Mesothelial cell of epicardium (in vitro differentiated cells): ENCODE measurements around the gene RPL11. TPM values are rescaled to one million over a fixed set of nuclear protein-coding genes. Genes with fewer than 3 reads are reported as not detected.

ENCODE experiments used
- DNase-seq, 2 experiments: peaks; one replicate each; pipeline ENCODE4 v3.0.0; 2021; ENCODE audit warnings: low spot score in 2 of 2; ENCODE audit not compliant: unreplicated experiment in 2 of 2
- H3K27ac Mint-ChIP-seq: 2 replicates; pipeline ENCODE4 v1.8.0; 2021; ENCODE audit warnings: mixed read lengths
- H3K27me3 Mint-ChIP-seq: 2 replicates; pipeline ENCODE4 v1.8.0; 2021; ENCODE audit warnings: low read depth, mixed read lengths
- H3K36me3 Mint-ChIP-seq: 2 replicates; pipeline ENCODE4 v1.8.0; 2021; ENCODE audit warnings: mixed read lengths
- H3K4me1 Mint-ChIP-seq: 2 replicates; pipeline ENCODE4 v1.8.0; 2021; ENCODE audit warnings: mixed read lengths
- H3K4me3 Mint-ChIP-seq: 2 replicates; pipeline ENCODE4 v1.8.0; 2021; ENCODE audit warnings: mild to moderate bottlenecking, moderate library complexity, mixed read lengths
- H3K9me3 Mint-ChIP-seq: 2 replicates; pipeline ENCODE4 v1.8.0; 2021; ENCODE audit warnings: mixed read lengths
- total RNA-seq: library from RNA; stranded (reverse); gene quantifications from 3 replicates; pipeline ENCODE4 v1.2.1, GENCODE V29; 2021
- TF ChIP-seq, protein P1 (sequence below): fragments of 200-600 bp; sonication (generic); IDR thresholded peaks from one replicate; pipeline ENCODE4 v1.5.0; 2021; ENCODE audit warnings: antibody characterized with exemption; ENCODE audit not compliant: unreplicated experiment

The RPL11 gene
- total RNA-seq, 1 donor from 2014 or later: 1,158 TPM

GRCh38 chr1:23692308-23692871 lies 784 bp downstream of the RPL11 start:
- TF ChIP-seq, protein P1, sequence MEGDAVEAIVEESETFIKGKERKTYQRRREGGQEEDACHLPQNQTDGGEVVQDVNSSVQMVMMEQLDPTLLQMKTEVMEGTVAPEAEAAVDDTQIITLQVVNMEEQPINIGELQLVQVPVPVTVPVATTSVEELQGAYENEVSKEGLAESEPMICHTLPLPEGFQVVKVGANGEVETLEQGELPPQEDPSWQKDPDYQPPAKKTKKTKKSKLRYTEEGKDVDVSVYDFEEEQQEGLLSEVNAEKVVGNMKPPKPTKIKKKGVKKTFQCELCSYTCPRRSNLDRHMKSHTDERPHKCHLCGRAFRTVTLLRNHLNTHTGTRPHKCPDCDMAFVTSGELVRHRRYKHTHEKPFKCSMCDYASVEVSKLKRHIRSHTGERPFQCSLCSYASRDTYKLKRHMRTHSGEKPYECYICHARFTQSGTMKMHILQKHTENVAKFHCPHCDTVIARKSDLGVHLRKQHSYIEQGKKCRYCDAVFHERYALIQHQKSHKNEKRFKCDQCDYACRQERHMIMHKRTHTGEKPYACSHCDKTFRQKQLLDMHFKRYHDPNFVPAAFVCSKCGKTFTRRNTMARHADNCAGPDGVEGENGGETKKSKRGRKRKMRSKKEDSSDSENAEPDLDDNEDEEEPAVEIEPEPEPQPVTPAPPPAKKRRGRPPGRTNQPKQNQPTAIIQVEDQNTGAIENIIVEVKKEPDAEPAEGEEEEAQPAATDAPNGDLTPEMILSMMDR: no peak
- DNase-seq: no peak
- Mint-ChIP-seq H3K4me1 (peaks cover 45% of the 10 kb centered on the region), H3K27ac (peak overlapping the region; percentile 95), H3K4me3 (peak overlapping the region; percentile 98), H3K36me3 (peaks cover 35% of the 10 kb centered on the region), H3K9me3 (no peaks in the 10 kb centered on the region), H3K27me3 (no peaks in the 10 kb centered on the region)

DNA sequence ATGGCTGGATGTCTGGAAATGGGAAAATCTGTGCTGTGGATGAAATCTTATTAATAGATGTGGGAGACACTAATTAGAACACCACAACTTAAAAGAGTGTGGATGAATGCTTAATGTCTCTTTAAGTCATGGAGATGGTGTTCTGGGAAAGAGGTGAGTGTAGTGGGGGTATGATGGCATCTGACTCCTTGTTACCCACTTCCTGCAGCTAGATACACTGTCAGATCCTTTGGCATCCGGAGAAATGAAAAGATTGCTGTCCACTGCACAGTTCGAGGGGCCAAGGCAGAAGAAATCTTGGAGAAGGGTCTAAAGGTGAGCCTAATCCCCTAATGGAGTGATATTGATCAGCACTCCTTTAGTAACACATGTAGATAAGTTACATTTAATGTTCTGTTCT lies 2.0 kb downstream of the RPL11 start:
- peaks cover 45% of the 10 kb centered on the region for H3K4me1 Mint-ChIP-seq
- no peaks in the 10 kb centered on the region for H3K9me3 Mint-ChIP-seq
- peak overlapping the region; percentile 98 for H3K4me3 Mint-ChIP-seq
- DNase-seq: no peak
- peaks cover 47% of the 10 kb centered on the region for H3K36me3 Mint-ChIP-seq
- no peaks in the 10 kb centered on the region for H3K27me3 Mint-ChIP-seq
- H3K27ac Mint-ChIP-seq: peak overlapping the region; percentile 95
- TF ChIP-seq, protein P1: no peak

- Mint-ChIP-seq H3K36me3 (peaks cover 48% of the 10 kb centered on the region), H3K27ac (peak overlapping the region; percentile 11), H3K4me3 (peak overlapping the region; percentile 98), H3K27me3 (no peaks in the 10 kb centered on the region), H3K9me3 (no peaks in the 10 kb centered on the region), H3K4me1 (peaks cover 45% of the 10 kb centered on the region)
- no peak for DNase-seq
- TF ChIP-seq, protein P1: no peak
These were observed 2.8 kb downstream of the RPL11 start for GRCh38 chr1:23694371-23694770.

DNA sequence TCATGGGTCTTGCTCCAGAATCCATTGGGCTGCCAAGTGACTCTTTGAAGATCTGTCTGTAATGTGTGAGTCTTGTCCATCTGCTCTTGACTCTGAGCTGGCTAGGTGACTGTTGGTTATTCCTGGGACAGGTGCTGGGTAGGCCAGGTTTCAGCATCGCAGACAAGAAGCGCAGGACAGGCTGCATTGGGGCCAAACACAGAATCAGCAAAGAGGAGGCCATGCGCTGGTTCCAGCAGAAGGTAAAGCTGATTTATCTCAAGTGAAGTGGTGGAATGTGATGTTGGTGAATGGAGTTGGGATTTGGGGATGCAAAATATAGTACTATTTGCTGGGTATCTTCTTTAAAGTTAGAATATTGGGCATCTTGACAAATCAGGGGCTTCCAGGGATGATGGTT lies 4.1 kb downstream of the RPL11 start:
- peaks cover 45% of the 10 kb centered on the region for H3K4me1 Mint-ChIP-seq
- peaks cover 56% of the 10 kb centered on the region for H3K36me3 Mint-ChIP-seq
- H3K27me3 Mint-ChIP-seq: no peaks in the 10 kb centered on the region
- no peaks in the 10 kb centered on the region for H3K9me3 Mint-ChIP-seq
- DNase-seq: no peak
- TF ChIP-seq, protein P1: no peak
- no peak overlapping the region for H3K27ac Mint-ChIP-seq
- no peak overlapping the region for H3K4me3 Mint-ChIP-seq

DNA sequence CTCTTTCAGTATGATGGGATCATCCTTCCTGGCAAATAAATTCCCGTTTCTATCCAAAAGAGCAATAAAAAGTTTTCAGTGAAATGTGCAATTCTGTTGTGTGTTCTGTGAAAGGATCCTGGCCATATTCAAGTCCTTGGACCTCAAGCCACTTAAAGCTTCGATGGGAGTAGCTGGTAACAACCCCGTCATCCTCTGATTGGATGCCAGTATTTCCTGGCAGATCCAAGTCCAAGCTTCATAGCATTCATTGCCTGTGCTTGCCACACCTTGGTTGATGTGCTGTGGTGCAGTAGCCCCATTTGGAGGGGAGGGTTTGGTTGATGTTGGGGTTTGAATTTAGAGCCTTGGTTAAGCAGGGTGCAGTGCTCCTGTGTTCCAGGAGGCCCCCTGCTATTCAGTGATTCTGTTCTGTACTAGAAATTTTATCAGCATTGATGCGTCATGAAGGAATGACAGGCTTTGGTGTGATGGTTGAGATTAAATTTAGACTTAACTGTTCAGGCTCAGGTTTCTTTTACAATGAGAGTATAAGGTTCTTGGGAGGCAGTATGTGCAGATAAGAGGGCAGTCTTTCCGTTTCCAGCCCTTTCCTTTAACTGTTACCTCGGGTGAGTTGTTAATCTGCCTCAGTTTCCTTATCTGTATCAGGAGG lies 4.9 kb downstream of the RPL11 start:
- Mint-ChIP-seq H3K9me3 (no peaks in the 10 kb centered on the region), H3K4me1 (peaks cover 45% of the 10 kb centered on the region), H3K36me3 (peaks cover 63% of the 10 kb centered on the region), H3K27me3 (no peaks in the 10 kb centered on the region), H3K27ac (no peak overlapping the region), H3K4me3 (no peak overlapping the region)
- DNase-seq: no peak
- TF ChIP-seq, protein P1: no peak
